HG03460 (cell line): Measurements from ENCODE around the gene C16orf86.
"Not testable (repeated sequence)": the region's sequence is repeated elsewhere in the genome, so short reads cannot be mapped to it uniquely, and the experiment has no call there.

Experiments
- ATAC-seq: cut with Tn5 transposase; IDR thresholded peaks from one replicate; pipeline ENCODE4 v1.9.1; 2021; ENCODE audit not compliant: unreplicated experiment

The C16orf86 gene

GRCh38 chr16:67685388-67686112, 18.9 kb downstream of the C16orf86 start:
- no peak for ATAC-seq

- ATAC-seq, result not testable (repeated sequence)
Observed at GRCh38 chr16:67693517-67694285, 27.1 kb downstream of the C16orf86 start.

DNA sequence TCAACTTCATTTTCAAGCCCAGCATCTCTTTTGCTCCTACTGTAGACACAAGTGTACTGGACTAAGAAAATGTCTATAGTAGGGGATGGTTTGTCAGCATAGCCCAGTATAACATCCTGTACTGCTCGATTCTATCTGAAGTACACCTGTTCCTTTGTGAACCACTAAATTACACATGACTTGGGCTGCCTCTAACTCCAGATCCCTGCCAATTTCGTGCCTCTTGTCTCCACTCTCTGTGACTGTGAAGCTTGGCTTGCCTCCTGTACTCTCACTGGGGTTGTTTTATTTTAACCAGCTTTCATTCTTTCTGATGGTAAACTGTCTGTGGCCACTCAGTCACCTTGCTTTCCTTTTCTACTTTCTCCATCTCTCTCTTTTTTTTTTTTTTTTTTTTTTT, 28.0 kb downstream of the C16orf86 start:
- no peak for ATAC-seq

DNA sequence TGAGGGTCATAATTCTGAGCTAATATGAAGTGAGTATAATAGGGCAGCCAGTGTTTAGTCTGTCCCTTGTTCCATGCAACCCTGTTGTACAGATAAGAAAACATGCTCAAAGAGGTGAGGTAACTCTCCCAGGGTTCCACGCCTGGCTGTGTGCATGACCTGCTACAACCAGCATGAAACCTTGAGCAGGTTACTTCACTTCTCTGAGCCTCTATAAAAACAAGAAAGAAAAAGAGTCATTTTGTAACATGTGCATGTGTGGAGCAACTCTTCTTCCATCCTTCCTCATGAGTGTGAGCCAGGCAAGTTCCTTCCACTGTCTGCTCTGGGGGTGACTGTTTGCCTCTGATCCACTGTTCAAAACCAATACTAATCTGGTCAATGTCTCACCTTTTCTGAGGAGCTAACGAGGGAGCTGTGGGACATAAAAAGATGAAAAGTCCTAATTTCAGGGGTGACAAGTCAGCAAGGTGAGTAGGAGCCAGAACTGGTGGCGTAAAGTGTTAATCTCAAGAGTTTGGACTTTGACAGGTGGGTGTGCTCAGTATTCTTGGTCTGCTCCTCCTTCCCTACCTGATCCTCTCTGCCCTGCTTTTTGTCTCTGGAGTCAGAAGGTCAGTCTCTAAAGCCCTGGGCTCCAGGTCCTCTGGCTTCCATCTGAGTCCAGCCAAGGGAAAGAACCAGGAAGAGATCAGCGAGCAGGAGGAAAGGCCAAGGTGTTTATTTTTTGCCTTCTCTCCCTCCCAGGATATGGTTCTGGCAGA, 31.0 kb downstream of the C16orf86 start:
- ATAC-seq, result no peak

- no peak for ATAC-seq
Observed at GRCh38 chr16:67699265-67699664, 32.7 kb downstream of the C16orf86 start.

GRCh38 chr16:67701420-67701819, 34.8 kb downstream of the C16orf86 start:
- no peak for ATAC-seq

GRCh38 chr16:67702130-67702529, 35.5 kb downstream of the C16orf86 start:
- ATAC-seq, result no peak

GRCh38 chr16:67703626-67704025, 37.0 kb downstream of the C16orf86 start:
- no peak for ATAC-seq

DNA sequence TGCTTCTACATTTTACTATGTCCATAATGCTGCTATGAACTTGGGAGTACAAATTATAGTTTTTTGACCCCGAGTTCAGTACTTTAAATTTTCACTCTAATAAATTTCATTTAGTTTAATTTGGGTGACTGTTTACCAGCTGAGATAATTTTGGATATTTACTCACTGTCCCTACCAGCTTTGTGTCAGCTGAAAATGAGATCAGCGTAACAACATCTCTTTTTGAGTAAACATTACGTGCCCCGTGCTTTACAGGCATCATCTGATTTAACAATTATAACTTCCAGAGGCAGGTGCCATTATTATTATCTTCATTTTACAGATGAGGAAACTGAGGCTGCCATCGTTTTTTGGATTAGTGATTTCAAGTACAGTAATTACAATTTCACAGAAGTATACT, 37.5 kb downstream of the C16orf86 start:
- no peak for ATAC-seq

GRCh38 chr16:67707210-67707609, 40.6 kb downstream of the C16orf86 start:
- no peak for ATAC-seq

DNA sequence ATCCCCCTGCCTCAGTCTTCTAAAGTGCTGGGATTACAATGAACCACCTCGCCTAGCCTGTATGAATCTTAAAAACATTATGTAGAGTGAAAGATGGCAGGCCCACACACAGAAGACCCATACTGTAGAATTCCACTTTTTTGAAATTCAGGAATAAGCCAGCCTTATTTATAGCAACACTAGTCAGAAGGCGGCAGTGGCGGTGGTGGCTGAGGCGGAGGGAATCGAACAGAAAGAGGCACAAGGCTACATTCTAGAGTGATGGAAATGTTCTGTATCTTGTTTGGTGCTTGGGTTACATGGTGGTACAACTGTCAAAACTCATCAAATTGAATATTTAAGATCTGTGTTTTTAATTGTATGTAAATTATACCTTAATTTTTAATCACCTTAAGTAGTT, 41.2 kb downstream of the C16orf86 start:
- ATAC-seq, result no peak

GRCh38 chr16:67708368-67708771, 41.8 kb downstream of the C16orf86 start:
- no peak for ATAC-seq

DNA sequence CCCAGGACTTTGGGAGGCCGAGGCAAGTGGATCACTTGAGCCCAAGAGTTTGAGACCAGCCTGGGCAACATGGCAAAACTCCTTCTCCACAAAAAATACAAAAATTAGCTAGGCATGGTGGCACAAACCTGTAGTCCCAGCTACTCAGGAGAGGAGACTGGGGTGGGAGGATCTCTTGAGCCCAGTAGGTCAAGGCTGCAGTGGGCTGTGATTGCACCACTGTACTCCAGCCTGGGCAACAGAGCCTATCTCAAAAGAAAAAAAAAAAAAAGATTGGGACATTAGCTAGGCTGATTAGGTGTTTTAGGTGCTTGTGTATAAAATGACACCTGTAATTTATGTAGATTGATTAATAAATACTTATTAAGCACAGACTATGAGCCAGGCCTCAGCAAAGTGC, 42.4 kb downstream of the C16orf86 start:
- ATAC-seq, result no peak

- no peak for ATAC-seq
Observed at GRCh38 chr16:67710607-67711006, 44.0 kb downstream of the C16orf86 start.

DNA sequence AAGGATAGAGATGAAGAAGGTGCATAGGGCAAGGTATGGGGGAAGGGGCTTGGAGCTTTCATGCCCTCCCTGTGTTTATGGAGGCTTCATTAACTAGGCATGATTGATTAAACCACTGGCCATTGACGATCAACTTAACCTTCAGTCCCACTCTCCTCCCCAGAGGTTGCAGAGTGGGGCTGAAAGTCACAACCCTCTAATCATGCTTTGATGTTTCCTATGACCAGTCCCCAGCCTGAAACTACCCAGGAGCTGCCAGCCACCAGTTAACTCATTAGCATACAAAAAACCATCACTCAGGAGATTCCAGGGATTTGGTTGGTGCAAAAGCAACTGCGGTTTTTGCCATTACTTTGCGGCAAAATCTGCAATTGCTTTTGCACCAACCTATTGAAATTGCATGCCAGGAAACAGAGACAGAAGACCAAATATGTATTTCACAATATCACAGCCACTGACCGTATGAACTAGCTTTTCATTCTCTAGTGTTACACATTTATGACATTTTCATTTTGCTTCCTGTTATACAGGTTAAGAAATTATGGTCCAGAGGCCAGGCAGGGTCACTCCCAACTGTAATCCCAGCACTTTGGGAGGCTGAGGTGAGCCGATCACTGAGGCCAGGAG, 47.1 kb downstream of the C16orf86 start:
- no peak for ATAC-seq

GRCh38 chr16:67714522-67714921, 47.9 kb downstream of the C16orf86 start:
- no peak for ATAC-seq

DNA sequence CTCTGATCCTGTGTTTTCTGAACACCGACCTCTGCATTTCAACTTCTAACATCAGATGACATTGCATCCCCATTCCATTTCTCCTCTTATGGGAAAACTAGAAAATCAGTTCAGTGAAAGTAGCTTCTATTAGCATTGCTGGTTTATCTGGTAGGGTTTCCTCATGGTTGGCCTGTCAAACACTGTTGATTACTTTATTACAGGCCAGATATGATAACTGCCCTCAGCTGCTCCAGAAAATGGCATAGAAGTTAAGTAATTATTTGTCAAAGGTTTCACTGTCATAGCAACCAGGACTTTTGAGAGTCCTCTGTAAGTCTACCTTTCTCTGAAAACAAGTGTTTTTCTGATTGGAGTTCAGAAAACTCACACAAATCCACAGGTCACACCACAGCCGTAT, 49.5 kb downstream of the C16orf86 start:
- no peak for ATAC-seq
